NCI-H526 treated with DMSO at 0.1 percent for 48 hours (cell line): ENCODE data around the gene TRDN.

Experiments used
- DNase-seq: peaks from one replicate; lab custom pipeline; 2025; lab: John Stamatoyannopoulos, UW

TRDN gene, protein sequence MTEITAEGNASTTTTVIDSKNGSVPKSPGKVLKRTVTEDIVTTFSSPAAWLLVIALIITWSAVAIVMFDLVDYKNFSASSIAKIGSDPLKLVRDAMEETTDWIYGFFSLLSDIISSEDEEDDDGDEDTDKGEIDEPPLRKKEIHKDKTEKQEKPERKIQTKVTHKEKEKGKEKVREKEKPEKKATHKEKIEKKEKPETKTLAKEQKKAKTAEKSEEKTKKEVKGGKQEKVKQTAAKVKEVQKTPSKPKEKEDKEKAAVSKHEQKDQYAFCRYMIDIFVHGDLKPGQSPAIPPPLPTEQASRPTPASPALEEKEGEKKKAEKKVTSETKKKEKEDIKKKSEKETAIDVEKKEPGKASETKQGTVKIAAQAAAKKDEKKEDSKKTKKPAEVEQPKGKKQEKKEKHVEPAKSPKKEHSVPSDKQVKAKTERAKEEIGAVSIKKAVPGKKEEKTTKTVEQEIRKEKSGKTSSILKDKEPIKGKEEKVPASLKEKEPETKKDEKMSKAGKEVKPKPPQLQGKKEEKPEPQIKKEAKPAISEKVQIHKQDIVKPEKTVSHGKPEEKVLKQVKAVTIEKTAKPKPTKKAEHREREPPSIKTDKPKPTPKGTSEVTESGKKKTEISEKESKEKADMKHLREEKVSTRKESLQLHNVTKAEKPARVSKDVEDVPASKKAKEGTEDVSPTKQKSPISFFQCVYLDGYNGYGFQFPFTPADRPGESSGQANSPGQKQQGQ

DNA sequence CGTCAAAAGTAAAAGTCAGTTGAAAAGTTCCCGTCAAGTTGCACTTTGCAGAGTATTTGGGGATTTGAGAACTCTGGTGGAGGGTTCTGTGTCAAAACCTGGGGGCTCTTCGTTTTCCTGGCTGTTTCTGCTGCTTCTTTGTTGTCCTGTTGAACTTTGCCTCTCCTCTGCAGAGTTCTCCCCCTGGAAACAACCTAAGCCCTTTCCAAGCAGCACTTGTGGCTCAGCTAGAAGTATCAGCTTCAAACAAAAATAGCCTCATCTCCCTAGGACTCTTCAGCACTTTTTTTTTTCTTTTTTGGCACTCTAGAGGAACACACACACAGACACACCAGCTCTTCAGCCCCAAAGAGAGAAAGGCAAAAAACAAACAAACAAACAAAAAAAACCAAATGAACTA is at the start of gene TRDN:
Gene TRDN, minus strand, starts transcription at position 169 of the 400 bp plus-strand sequence. CDS start 175 bp downstream, outside the sequence.
- DNase-seq, result no peak

- DNase-seq, result no peak
These were observed 45.3 kb upstream of the TRDN start for GRCh38 chr6:123681957-123682462.

- DNase-seq, result no peak
These were observed 41.1 kb upstream of the TRDN start for GRCh38 chr6:123677897-123678296.

DNA sequence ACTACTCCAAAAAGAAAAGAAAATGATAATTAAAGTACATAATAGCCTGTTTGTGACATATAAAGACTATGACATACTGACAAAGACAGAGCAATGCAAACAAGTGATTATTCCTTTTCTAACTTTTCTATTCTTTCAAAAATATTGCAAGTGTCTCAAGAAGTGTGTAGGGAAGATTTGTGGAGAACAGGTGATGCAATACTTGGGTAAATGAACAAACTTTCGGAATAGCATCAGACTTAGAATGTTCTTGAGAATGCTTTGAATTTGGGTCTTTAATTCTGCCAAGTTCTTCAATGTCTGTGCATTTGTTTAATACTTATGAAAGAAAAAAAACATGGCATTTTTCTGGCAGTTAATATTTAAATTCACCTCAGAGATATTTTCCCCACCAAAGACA is 40.0 kb upstream of the TRDN start:
- DNase-seq, result no peak

DNA sequence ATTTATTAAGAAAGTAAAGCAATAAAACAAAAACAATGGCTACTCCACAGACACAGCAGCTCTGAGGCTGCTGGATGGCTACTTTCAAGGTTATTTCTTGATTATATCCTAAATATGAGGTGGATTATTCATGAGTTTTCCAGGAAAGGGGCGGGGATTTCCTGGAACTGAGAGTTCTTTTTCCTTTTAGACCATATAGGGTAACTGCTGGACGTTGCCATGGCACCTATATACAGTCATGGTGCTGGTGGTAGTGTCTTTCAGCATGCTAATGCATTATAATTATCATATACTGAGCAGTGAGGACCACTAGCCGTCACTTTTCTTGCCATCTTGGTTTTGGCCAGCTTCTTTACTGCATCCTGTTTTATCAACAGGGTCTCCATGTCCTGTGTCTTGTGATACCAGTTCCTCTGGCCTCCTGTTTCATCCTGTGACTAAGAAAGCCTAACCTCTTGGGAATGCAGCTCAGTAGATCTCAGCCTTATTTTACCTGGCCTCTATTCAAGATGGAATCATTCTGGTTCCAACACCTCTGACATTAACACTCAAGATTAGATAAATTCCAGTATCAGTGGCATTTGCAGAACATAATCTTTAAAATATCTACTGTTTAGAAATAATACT is 32.3 kb upstream of the TRDN start:
- DNase-seq, result no peak

DNA sequence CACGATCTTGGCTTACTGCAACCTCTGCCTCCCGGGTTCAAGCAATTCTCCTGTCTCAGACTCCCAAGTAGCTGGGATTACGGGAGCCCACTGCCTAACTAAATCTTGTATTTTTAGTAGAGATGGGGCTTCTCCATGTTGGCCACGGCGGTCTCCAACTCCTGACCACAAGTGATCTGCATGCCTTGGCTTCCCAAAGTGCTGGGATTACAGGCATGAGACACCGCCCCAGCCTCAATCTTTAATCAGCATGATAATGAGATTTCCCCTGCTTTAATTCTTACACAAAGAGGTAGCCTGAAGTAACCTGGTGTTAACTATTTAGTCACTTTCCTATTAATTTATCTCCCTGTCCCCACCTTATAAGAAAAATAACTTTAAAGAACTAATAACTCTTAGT is 31.3 kb upstream of the TRDN start:
- no peak for DNase-seq

- no peak for DNase-seq
These were observed 26.7 kb upstream of the TRDN start for GRCh38 chr6:123663436-123663835.

- DNase-seq, result no peak
These were observed 26.0 kb upstream of the TRDN start for GRCh38 chr6:123662757-123663156.

GRCh38 chr6:123661105-123661891 is 24.5 kb upstream of the TRDN start:
- DNase-seq, result no peak

DNA sequence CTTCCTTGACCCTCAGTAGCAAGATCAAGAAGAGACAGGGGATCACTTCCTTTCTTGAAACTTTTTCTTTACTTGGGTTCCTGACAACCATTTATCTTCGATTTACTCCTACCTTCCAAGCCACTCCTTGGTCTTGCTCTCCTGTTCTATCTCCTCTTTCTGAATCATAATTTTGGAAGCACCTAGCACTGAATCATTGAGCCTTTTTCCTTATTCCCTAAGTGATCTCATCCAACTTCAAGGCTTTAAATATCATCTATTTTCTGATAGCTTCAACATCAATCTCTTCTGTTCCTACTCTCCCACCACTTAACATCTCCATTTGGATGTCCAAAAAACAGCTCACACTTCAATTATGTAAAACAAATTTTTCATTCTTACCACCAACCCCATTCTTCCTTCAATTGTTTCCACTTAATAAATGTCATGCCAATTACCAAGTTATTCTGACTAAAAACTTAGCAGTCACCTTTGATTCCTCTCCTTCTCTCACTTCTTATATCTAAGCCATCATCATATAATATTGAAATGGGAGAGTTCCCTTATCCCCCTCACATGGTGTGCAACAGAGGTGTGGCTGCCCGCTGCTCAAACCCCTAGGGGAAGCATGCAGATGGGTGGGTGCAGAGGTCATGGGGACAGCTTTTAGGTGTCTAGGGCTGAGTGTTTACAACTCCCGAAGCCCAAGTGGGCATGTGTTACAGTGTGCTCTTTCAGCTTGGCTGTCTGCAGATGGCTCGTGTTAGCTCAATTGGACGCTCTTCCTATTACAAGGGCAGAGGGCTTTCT is 23.4 kb upstream of the TRDN start:
- no peak for DNase-seq

- no peak for DNase-seq
These were observed 22.1 kb upstream of the TRDN start for GRCh38 chr6:123658848-123659247.

DNA sequence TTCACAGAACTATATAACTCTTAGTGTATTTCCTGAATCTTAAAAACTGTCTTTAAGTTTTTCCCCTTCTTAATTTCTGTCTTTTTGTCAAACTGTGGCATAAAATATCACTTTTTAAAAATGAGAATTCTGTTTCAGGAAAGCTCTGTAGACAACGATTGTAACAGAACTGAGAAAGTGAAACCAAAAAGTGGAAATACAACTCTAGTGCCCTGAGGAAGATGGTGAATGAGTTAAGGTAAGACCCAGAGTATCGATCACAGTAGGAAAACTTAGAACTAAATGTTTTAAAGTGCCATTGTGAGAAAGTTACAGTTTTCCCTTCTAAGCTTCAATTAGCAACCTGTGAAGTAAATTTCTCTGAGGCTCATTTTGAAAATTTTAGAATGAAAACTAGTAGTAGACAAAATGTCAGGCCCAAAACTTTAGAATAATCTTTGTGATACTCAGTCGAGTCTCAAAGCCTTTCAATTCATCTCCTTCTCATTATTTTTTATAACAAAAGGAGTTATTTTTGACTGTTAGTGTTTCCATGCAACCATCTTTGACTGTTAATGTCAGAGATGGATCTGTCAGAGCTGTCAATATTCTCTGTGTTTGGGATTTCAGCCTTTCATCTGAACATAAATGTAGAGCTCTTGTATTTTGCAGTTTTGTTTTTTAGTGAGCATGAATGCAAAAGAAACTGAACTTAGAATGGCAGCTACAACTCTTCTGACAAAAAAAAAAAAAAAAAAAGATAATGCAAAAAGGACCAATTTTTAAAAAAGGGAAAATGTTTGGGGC is 19.0 kb upstream of the TRDN start:
- no peak for DNase-seq

GRCh38 chr6:123648723-123649122 is 12.0 kb upstream of the TRDN start:
- DNase-seq, result no peak

- no peak for DNase-seq
These were observed 11.3 kb upstream of the TRDN start for GRCh38 chr6:123648020-123648580.

GRCh38 chr6:123641497-123641896 is 4.7 kb upstream of the TRDN start:
- DNase-seq, result no peak

GRCh38 chr6:123640567-123641187 is 3.9 kb upstream of the TRDN start:
- no peak for DNase-seq

GRCh38 chr6:123638865-123639264 is 2.1 kb upstream of the TRDN start:
- DNase-seq, result no peak

DNA sequence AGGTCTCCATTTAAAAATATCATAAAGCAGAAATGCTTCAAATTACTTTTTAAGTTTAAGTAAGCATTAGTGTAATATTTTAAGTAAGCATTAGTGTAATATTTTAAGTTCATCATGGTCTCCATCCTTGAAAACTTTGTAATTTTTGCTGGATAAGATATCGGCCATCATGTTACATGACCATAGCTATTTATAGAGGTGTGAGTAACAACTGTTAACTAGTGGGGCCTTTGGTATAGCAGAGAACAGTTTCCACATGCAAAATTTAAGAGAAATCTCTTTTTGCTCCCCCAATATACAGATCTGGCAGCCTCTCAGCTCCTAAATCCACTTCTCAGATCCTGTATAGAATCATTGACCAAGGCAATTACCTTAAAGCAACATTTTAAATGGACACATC is 468 bp downstream of the TRDN start:
- DNase-seq, result no peak

GRCh38 chr6:123635567-123635966 is 1.2 kb downstream of the TRDN start:
- DNase-seq, result peak; percentile 75

DNA sequence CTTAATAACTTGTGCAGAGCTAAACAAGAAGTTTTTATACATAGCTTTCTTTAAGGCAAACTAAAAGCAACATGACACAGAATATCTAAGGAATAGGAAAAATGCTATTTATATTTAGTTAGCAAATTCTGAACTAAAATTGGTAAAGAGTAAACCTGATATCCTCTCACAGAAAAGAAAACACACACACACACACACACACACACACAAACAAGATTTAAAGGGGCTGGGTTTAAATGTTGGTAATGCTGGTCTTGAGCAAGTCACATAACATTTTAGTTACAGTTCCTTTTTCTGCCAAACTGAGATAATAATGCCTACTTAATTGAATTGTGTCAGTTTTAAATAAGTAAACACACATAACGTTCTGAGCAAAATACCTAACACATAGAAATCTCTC is 1.6 kb downstream of the TRDN start:
- no peak for DNase-seq
